Immature natural killer cell (primary cell): ENCODE results near the gene NVL. TPM values are rescaled to one million over a fixed set of nuclear protein-coding genes. Genes with fewer than 3 reads are reported as not detected.

ENCODE experiments used
- DNase-seq, 3 donors: peaks; one replicate each; pipeline ENCODE4 v3.0.0; 2022; ENCODE audit warnings: mixed read lengths in 1 of 3
- H3K27ac Mint-ChIP-seq, 6 donors: one replicate each; pipeline ENCODE4 v1.8.0; 2020; ENCODE audit warnings: mixed read lengths in 6 of 6, mild to moderate bottlenecking in 5 of 6, inconsistent platforms in 4 of 6, moderate library complexity in 3 of 6
- H3K27me3 Mint-ChIP-seq, 3 donors: one replicate each; pipeline ENCODE4 v1.8.0; 2020 to 2021; ENCODE audit warnings: low read depth in 3 of 3, mild to moderate bottlenecking in 3 of 3, mixed read lengths in 3 of 3, moderate library complexity in 3 of 3, inconsistent platforms in 1 of 3
- H3K36me3 Mint-ChIP-seq, 3 donors: one replicate each; pipeline ENCODE4 v1.8.0; 2020; ENCODE audit warnings: mixed read lengths in 3 of 3, inconsistent platforms in 2 of 3, mild to moderate bottlenecking in 2 of 3
- H3K4me1 Mint-ChIP-seq, 2 donors: one replicate each; pipeline ENCODE4 v1.8.0; 2020; ENCODE audit warnings: inconsistent platforms in 2 of 2, mild to moderate bottlenecking in 2 of 2, mixed read lengths in 2 of 2, moderate library complexity in 1 of 2
- H3K4me3 Mint-ChIP-seq, 5 donors: one replicate each; pipeline ENCODE4 v1.8.0; 2020; ENCODE audit warnings: mild to moderate bottlenecking in 5 of 5, mixed read lengths in 5 of 5, inconsistent platforms in 3 of 5, moderate library complexity in 3 of 5
- H3K9me3 Mint-ChIP-seq, 6 donors: one replicate each; pipeline ENCODE4 v1.8.0; 2020; ENCODE audit warnings: mild to moderate bottlenecking in 6 of 6, mixed read lengths in 6 of 6, inconsistent platforms in 4 of 6, moderate library complexity in 3 of 6
- polyA plus RNA-seq, 3 donors: library from polyadenylated mRNA; unstranded; fragments of 300-500 nt; fragmentation: Illumina TruSeq; gene quantifications; one replicate each; pipeline ENCODE4 v1.2.3, GENCODE V29; 2021

The NVL gene
- 10 to 100 TPM in 2 of 3 donors, 1 to 10 TPM in 1; 6.6 to 19.5 (median 14.9) TPM for polyA plus RNA-seq

DNA sequence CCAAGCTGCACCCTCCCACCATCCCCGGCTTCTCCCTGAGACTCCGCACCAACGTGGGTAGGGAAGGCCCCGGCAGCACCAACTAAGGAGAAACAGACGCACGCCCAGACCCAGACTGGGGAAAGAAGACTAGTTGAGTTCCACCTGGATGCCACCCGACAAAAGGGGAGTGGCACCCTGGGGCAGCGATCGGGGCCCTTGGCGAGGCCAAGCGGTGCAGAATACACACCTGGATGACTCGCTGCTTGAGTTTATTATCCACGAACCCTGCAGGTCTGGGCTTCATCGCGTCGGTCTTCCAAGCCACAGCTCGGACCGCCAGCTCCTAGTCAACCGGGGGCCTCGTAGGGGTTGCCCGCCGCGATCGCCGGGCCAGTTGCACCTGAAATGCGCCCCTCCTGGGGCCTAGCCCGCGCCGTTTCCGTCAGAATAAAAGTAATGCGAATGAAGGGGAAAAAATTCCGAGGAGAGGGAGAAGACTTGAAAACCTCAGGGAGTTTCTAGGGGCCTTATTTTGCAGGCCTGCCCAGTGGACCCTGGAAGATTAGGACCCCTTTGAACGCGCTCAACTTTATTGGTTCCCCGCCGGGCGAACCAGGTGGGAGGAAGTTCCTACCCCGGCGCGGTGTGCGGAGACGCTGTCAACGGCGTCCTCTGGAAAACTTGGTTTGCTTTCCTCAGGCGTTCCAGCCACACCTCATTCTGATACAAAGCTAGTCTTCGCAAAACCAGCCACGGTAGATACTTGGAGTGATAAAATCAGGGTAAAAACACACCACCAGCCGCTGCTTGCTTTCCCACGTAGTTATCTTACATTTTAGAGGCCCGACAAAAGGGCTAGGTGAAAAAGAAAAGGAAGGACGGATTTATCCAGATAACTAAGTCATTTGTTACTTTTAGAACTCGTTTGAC is at the start of gene NVL:
NVL (minus strand) TSS at position 331 of the 912 bp plus-strand sequence; CDS start at position 286, 45 bp downstream.
- DNase-seq, result peak; percentile 80 to 84 (median 84)
- peak within 1 kb of the TSS; percentile 89 to 97 (median 91) for H3K4me3 Mint-ChIP-seq
- peak within 1 kb of the TSS; percentile 96 to 100 (median 98) for H3K27ac Mint-ChIP-seq
- H3K9me3 Mint-ChIP-seq, result no peaks in the 10 kb centered on the region
- peaks cover 3 to 10% (median 8%) of the 10 kb centered on the region in 3 donors for H3K27me3 Mint-ChIP-seq
- peaks cover 44 to 64% of the 10 kb centered on the region in 2 donors for H3K4me1 Mint-ChIP-seq
- H3K36me3 Mint-ChIP-seq, result no peaks in the 10 kb centered on the region

DNA sequence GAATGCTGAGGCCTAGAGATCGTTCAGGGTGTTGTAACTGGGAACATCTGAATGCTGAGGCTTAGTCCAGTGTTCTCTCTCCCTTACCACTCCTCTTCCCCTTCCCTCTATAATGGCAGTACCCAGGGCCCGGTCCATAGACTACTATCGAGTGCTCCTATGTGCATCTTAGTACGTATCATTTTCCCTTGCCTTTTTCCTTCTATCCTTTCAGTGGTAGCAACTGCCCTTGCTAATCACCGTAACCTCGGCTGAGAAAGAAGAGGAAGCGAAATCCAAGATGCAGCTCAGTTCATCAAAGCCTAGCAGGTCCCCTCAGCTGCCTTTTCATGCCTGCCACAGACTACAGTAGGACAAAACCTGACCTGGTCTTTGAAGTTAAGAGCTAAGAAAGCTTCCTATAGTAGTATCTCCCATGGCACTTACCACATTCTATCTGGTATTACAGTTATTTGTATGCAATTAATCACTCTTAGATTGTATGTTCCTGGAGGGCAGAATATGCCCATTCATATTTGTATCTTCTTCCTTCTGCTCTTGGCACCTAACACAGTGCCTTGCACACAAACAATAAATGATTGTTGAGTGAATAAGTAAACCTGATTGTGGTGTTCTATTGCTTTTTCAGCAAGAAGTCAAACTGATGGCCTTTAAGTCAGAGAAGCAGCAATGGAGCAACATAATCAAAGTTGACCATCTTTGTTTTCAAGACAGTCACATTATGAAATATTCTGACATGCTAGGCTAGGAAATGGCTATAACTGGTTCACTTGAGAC is 49.1 kb upstream of the NVL start:
- peak overlapping the region; percentile 64 to 87 (median 75) for H3K27ac Mint-ChIP-seq
- H3K4me3 Mint-ChIP-seq, result peak overlapping the region; percentile 73 to 80 (median 79)
- peaks cover 84 to 95% of the 10 kb centered on the region in 2 donors for H3K4me1 Mint-ChIP-seq
- H3K27me3 Mint-ChIP-seq, result peaks cover 0 to 6% (median 0%) of the 10 kb centered on the region in 3 donors
- H3K36me3 Mint-ChIP-seq, result peaks cover 12 to 30% (median 22%) of the 10 kb centered on the region in 3 donors
- no peaks in the 10 kb centered on the region for H3K9me3 Mint-ChIP-seq
- DNase-seq, result no peak

DNA sequence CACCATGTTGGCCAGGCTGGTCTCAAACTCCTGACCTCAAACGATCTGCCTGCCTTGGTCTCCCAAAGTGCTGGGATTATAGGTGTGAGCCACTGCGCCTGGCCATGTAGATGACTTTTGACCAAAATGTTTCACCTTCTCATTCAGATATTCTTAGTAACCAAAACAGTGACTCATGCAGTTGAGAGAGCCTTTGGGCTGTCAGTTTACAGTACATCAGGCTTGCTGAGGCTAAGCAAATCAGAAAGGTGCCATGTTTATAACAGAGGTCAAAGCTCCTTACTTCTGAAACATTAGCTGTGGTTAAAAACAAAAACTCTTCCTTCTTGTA is 47.7 kb upstream of the NVL start:
- H3K27me3 Mint-ChIP-seq, result peaks cover 0 to 6% (median 0%) of the 10 kb centered on the region in 3 donors
- H3K4me1 Mint-ChIP-seq, result peaks cover 90 to 96% of the 10 kb centered on the region in 2 donors
- H3K27ac Mint-ChIP-seq, result peak overlapping the region; percentile 67 to 94 (median 86)
- no peaks in the 10 kb centered on the region for H3K9me3 Mint-ChIP-seq
- peak overlapping the region; percentile 65 to 86 (median 70) for H3K4me3 Mint-ChIP-seq
- DNase-seq, result peak; percentile 55 to 63 (median 62)
- H3K36me3 Mint-ChIP-seq, result peaks cover 11 to 33% (median 26%) of the 10 kb centered on the region in 3 donors

DNA sequence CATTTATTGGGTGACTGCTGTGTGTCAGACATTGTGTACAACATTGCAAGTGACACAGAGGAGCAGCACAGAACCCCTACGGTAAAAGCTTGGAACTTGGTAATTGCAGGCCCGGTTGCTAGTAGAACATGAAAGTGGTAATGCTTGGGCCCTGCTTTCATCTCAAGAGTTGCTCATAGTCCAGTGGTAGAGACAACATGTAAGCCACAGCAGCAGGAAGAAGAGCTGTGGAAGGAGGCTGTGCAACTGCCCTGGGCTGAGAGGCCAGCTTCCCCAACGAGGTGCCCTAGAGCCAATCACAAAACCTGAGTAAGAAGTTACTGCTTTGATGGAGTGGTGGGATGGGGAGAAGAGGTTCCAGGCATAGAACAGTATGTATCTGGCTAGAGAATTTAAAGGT is 45.1 kb upstream of the NVL start:
- H3K9me3 Mint-ChIP-seq, result no peaks in the 10 kb centered on the region
- peaks cover 0 to 4% (median 0%) of the 10 kb centered on the region in 3 donors for H3K27me3 Mint-ChIP-seq
- H3K4me3 Mint-ChIP-seq, result peak overlapping the region; percentile 40 to 59 (median 45)
- H3K36me3 Mint-ChIP-seq, result peaks cover 20 to 46% (median 42%) of the 10 kb centered on the region in 3 donors
- H3K27ac Mint-ChIP-seq, result peak overlapping the region; percentile 62 to 84 (median 77)
- peaks cover 66 to 83% of the 10 kb centered on the region in 2 donors for H3K4me1 Mint-ChIP-seq
- no peak for DNase-seq

DNA sequence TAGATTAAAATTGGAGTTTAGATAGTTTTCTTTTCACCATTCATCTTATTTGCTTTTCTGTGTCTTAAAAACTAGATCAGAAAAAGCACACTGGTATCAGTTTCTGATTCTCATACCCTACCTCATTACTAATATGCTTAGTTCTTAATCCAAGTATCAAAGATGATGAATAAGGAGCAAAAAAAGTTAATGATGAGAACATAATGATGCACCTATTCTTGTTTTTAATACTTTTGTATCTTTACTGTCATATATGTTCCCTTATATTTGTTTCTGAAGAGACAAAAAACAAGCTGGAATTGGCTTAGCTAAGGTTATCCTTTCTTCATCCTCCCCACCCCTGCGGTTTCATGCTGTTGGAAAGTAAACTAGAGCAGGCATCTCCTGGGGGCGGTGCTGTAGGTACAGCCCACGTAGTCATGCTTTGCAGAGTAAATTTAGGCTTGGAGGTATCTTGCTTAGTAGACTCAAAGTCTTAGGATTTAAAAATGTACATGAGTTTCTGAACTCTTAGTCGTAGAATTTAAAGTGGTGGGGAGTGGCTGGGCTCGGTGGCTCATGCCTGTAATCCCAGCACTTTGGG is 43.1 kb upstream of the NVL start:
- peaks cover 28 to 52% (median 46%) of the 10 kb centered on the region in 3 donors for H3K36me3 Mint-ChIP-seq
- DNase-seq, result no peak
- peaks cover 49 to 67% of the 10 kb centered on the region in 2 donors for H3K4me1 Mint-ChIP-seq
- no peak overlapping the region for H3K4me3 Mint-ChIP-seq
- H3K27ac Mint-ChIP-seq, result peak overlapping the region in 3 of 6 donors; percentile 16 to 81 (median 74)
- H3K9me3 Mint-ChIP-seq, result no peaks in the 10 kb centered on the region
- peaks cover 0 to 2% (median 0%) of the 10 kb centered on the region in 3 donors for H3K27me3 Mint-ChIP-seq

DNA sequence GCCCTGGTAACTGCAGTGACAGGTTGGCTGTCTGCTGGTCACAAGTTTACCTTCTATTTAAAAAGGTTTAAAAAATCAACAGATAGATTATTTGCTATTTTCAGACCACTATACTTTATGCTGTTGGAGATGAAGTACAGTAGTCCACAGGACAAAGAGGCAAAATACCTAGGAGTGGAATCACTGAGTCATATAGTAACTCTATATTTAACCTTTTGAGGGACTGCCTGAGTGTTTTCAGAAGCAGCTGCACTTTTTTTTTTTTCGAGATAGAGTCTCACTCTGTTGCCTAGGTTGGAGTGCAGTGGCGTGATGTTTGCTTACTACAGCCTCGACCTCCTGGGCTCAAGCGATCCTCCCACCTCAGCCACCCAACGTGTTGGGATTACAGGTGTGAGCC is 38.4 kb upstream of the NVL start:
- Mint-ChIP-seq H3K4me3 (no peak overlapping the region), H3K9me3 (no peaks in the 10 kb centered on the region)

DNA sequence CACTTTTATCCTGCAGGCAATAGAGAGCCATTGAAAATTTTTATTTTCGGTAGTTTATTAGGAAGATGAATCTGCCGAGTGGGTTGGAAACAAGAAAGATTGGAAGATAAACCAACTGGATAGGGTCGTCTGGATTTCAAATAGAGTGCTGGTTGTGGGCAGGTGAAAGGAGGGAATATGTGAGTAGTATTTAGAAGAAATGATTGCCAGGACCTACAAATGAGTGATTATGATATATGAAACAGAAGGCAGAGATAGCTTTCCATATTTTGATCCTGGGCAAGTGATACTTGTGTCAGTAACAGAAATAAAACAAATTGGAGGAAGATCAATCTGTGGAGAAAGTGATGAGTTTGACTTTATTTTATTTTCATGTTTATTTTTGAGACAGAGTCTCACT is 29.2 kb upstream of the NVL start:
- peaks cover 5 to 7% (median 6%) of the 10 kb centered on the region in 3 donors for H3K36me3 Mint-ChIP-seq
- peak overlapping the region in 2 of 6 donors; percentile 1 to 15 for H3K27ac Mint-ChIP-seq
- no peaks in the 10 kb centered on the region for H3K9me3 Mint-ChIP-seq
- H3K27me3 Mint-ChIP-seq, result peaks cover 0 to 4% (median 0%) of the 10 kb centered on the region in 3 donors
- peak overlapping the region in 2 of 5 donors; percentile 11 to 14 for H3K4me3 Mint-ChIP-seq
- no peak for DNase-seq
- H3K4me1 Mint-ChIP-seq, result peaks cover 44 to 73% of the 10 kb centered on the region in 2 donors

More for the DNA sequence above, 38.4 kb upstream of the NVL start:
- Mint-ChIP-seq H3K4me1 (peaks cover 18 to 49% of the 10 kb centered on the region in 2 donors), H3K36me3 (peaks cover 26 to 43% (median 33%) of the 10 kb centered on the region in 3 donors), H3K27ac (no peak overlapping the region), H3K27me3 (no peaks in the 10 kb centered on the region)
- DNase-seq, result no peak

DNA sequence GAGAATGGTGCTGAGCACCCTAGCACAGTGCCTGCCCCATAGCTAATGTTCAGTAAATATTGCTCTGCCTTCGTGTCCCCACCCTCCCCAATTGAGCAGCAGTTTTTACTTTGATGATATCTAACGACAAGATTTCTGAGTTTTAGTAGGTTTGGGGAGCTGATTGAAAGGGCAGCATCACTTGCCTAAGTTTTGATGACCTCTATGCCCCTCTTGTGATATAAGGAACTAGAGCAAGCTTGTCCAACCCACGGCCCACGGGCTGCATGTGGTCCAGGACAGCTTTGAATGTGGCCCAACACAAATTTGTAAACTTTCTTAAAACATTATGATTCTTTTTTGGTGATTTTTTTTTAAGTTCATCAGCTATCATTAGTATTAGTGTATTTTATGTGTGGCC is 28.3 kb upstream of the NVL start:
- Mint-ChIP-seq H3K27me3 (peaks cover 0 to 4% (median 0%) of the 10 kb centered on the region in 3 donors), H3K27ac (peak overlapping the region in 2 of 6 donors; percentile 17 to 90), H3K4me1 (peaks cover 46 to 73% of the 10 kb centered on the region in 2 donors), H3K36me3 (no peaks in the 10 kb centered on the region), H3K9me3 (no peaks in the 10 kb centered on the region), H3K4me3 (peak overlapping the region; percentile 85 to 94 (median 90))
- DNase-seq, result no peak

DNA sequence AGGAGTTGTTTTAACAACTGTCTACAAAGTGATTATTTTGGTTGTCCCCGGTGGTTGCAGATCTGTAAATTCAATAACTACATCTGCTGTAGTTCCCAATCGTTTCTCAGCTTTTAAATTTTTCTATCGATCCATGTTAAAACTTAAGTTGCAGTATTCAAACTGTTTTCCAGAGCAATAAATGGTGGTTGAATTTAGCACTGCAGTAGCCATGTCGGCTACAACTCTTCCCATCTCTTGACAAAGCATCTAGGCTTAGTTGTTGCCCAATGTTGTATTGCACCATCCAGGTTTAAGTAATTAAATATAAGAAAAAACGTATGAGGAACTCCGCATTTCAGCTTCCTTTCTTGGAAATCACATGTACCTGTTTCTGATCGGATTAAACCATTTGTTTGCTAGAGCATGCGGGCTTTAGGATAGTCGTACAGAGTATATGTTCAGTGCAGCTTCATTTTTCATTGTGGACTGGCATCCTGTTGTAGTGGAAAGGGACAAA is 27.7 kb upstream of the NVL start:
- no peaks in the 10 kb centered on the region for H3K9me3 Mint-ChIP-seq
- no peak for DNase-seq
- H3K4me3 Mint-ChIP-seq, result peak overlapping the region; percentile 85 to 94 (median 90)
- H3K36me3 Mint-ChIP-seq, result no peaks in the 10 kb centered on the region
- peak overlapping the region; percentile 65 to 93 (median 85) for H3K27ac Mint-ChIP-seq
- H3K27me3 Mint-ChIP-seq, result peaks cover 0 to 4% (median 0%) of the 10 kb centered on the region in 3 donors
- H3K4me1 Mint-ChIP-seq, result peaks cover 46 to 68% of the 10 kb centered on the region in 2 donors

DNA sequence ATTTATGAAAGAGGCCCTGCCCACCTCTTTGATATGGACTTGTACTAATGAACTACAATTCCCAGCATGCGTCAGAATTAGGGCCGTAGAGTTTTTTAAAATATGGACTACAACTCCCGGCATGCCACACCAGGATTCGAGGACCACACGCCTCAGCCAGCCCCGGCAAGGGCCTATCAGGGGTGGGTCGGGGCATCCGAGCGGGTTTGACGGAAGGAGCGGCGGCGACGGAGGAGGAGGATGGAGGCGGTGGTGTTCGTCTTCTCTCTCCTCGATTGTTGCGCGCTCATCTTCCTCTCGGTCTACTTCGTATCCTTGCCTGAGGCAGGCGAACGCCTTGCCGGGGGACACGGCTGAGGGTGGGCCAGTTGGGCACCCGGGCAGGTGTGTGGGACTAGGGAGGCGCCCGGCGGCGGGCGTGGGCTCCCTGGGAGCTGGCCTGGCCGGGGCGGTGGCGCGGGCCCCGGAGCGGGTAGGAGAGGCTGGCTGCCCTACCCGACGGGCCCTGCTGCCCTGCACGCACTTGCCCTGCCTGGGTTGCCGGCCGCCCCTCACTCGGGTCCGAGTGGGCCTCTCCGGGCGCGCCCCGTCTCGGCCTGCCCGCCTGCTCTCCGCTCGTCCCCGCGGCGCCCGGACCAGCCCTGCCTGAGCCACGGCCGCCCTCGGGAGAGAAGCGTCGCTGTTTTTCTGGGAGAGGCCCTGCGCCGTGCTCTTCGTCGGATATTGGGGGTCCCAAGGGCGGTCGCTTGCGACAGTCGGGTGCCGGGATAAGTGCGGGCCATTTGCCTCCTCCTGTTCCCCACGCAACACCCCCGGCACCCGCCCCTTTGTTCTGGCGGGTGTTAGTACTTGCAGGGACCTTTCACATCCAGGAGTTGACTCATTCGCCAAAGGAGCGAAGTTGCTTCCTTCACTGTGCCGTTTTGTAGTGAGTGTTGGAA is 27.0 kb upstream of the NVL start, which contains the start of gene CNIH4:
CNIH4 (plus strand) TSS at position 195 of the 941 bp plus-strand sequence; CDS start at position 241, 46 bp downstream.
- no peaks in the 10 kb centered on the region for H3K9me3 Mint-ChIP-seq
- peak within 1 kb of the TSS; percentile 90 to 96 (median 94) for H3K4me3 Mint-ChIP-seq
- peaks cover 43 to 61% of the 10 kb centered on the region in 2 donors for H3K4me1 Mint-ChIP-seq
- H3K36me3 Mint-ChIP-seq, result no peaks in the 10 kb centered on the region
- peak; percentile 90 to 91 (median 90) for DNase-seq
- H3K27me3 Mint-ChIP-seq, result peaks cover 0 to 2% (median 0%) of the 10 kb centered on the region in 3 donors
- H3K27ac Mint-ChIP-seq, result peak within 1 kb of the TSS; percentile 76 to 95 (median 92)

DNA sequence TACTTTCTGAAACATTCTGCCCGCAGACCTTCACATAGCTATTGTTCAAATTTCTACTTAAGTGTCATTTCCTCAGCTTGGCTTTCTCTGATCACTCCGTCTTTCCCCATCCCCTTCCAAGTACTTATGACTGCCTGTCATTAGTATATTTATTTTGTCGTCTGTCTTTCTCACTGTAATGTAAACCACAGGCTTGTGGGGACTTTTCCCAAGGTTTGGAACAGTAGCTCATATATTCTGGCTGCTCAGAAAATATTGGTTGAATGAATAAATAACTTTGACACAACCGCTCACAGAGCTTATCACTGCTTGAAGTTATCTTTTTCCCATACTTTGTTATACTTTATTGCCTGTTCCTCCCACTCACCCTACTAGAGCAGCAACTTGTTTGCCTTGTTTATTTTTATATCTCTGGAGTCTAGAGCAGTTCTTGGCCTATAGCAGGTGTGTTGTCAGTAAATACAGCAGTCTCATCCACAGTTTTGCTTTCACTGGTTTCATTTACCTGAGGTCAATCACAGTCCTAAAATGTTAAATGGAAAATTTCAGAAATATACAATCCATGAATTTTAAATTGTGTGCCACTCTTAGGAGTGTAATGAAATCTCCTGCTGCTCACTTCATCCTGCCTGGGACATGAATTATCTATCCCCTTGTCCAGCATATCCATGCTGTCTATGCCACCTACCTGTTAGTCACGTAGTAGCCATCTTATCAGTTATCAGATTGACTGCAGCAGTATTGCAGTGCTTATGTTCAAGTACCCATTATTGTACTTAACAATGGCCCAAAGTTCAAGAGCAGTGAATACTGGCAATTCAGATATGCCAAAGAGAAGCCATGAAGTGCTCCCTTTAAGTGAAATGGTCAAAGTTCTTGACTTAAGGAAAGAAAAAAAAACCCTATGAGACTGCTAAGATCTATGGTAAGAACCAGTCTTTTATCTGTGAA is 24.3 kb upstream of the NVL start:
- Mint-ChIP-seq H3K36me3 (no peaks in the 10 kb centered on the region), H3K4me1 (peaks cover 37 to 49% of the 10 kb centered on the region in 2 donors), H3K27ac (peak overlapping the region; percentile 14 to 87 (median 41))

More for the DNA sequence above, 24.3 kb upstream of the NVL start:
- H3K27me3 Mint-ChIP-seq, result peaks cover 0 to 2% (median 0%) of the 10 kb centered on the region in 3 donors
- DNase-seq, result no peak
- no peaks in the 10 kb centered on the region for H3K9me3 Mint-ChIP-seq
- peak overlapping the region in 2 of 5 donors; percentile 1 to 12 for H3K4me3 Mint-ChIP-seq
